ENCODE data around the gene FRY. TPM values are rescaled to one million over a fixed set of nuclear protein-coding genes. Genes with fewer than 3 reads are reported as not detected.
"Not testable (repeated sequence)": the region's sequence is repeated elsewhere in the genome, so short reads cannot be mapped to it uniquely, and the experiment has no call there.

Gene FRY
- total RNA-seq, 2 donors from 2014 or later = 122 to 165 TPM

DNA sequence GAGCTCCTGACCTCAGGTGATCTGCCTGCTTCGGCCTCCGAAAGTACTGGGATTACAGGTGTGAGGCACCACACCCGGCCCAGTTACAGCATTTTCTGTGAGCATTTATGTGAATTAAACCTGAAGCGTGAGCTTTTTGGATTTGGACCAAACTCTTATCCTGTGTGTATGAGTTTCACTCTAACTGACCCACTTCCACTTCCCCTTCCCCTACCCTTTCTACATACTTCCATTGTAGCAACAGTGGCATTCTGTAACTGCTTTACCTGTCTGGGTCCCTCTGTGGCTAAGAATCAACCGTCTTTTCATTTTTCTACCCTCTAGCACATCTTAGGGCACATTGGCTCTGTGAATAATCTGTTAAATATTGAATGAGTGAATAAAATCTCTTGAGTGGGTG lies 16.2 kb downstream of the FRY start:
- TF ChIP-seq, protein P1, sequence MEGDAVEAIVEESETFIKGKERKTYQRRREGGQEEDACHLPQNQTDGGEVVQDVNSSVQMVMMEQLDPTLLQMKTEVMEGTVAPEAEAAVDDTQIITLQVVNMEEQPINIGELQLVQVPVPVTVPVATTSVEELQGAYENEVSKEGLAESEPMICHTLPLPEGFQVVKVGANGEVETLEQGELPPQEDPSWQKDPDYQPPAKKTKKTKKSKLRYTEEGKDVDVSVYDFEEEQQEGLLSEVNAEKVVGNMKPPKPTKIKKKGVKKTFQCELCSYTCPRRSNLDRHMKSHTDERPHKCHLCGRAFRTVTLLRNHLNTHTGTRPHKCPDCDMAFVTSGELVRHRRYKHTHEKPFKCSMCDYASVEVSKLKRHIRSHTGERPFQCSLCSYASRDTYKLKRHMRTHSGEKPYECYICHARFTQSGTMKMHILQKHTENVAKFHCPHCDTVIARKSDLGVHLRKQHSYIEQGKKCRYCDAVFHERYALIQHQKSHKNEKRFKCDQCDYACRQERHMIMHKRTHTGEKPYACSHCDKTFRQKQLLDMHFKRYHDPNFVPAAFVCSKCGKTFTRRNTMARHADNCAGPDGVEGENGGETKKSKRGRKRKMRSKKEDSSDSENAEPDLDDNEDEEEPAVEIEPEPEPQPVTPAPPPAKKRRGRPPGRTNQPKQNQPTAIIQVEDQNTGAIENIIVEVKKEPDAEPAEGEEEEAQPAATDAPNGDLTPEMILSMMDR (IDR thresholded peaks at IDR 0.05) = no peak

DNA sequence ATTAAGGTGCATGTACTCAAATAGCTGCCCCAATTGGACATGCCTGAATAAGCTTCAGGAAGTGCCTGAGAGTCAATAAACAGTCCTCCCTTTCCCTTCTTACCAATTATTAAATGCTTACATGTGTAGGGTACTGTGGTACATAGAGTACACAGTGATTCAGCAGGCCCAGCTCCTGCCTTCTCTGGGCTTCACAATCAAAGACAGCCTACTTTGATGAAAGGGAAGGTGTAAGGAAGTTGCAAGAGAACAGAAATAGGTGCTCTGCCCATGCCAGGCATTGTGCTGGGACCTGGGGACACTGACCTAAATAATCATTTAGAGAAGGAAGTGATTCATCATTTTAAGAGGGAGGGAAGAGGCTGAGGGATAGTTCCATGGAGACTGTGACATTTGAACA lies 17.2 kb downstream of the FRY start:
- peaks cover 4 to 19% of the 10 kb centered on the region in 2 donors for H3K4me1 ChIP-seq (ENCODE audit: control insufficient read depth in 1 of 2, low read depth in 2 of 2)
- TF ChIP-seq, protein P1 (IDR thresholded peaks at IDR 0.05) = no peak
- DNase-seq (ENCODE audit: low spot score) (no peak), ATAC-seq (ENCODE audit: insufficient number of reproducible peaks, low FRiP score, low read depth) (no peak)
- H3K27me3 ChIP-seq (replicated peaks; ENCODE audit: insufficient read depth) = no peaks in the 10 kb centered on the region
- no peaks in the 10 kb centered on the region for H3K36me3 ChIP-seq
- H3K4me3 ChIP-seq = no peak overlapping the region
- H3K9me3 ChIP-seq = no peaks in the 10 kb centered on the region
- no peak overlapping the region for H3K27ac ChIP-seq

More for the DNA sequence above, 16.2 kb downstream of the FRY start:
- no peaks in the 10 kb centered on the region for H3K36me3 ChIP-seq
- H3K27ac ChIP-seq = no peak overlapping the region
- H3K4me1 ChIP-seq (ENCODE audit: control insufficient read depth in 1 of 2, low read depth in 2 of 2) = peaks cover 4 to 19% of the 10 kb centered on the region in 2 donors
- DNase-seq (ENCODE audit: low spot score) = no peak
- no peak for ATAC-seq (ENCODE audit: insufficient number of reproducible peaks, low FRiP score, low read depth)
- no peak overlapping the region for H3K4me3 ChIP-seq
- H3K9me3 ChIP-seq = no peaks in the 10 kb centered on the region
- H3K27me3 ChIP-seq (replicated peaks; ENCODE audit: insufficient read depth) = no peaks in the 10 kb centered on the region

DNA sequence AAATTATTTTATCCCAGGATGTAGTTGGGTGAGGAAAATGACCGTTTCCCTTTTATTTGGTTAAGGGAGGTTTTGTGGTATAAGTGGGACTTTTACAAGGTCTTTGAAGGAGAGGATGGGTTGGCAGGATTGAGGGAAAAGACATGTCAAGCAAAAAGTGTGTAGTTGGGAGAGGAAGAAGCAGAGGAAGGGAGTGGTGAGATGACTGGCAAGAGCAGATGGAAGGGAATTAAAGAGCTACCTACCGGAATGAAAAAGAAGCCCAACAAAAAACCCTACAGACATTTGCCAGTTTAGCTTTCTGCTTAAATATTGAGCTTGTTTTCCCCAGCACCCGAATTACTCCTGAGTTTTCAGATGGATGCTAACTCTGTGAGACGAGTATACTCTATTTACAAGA lies 19.6 kb downstream of the FRY start:
- TF ChIP-seq, protein P1 (IDR thresholded peaks at IDR 0.05) = no peak

DNA sequence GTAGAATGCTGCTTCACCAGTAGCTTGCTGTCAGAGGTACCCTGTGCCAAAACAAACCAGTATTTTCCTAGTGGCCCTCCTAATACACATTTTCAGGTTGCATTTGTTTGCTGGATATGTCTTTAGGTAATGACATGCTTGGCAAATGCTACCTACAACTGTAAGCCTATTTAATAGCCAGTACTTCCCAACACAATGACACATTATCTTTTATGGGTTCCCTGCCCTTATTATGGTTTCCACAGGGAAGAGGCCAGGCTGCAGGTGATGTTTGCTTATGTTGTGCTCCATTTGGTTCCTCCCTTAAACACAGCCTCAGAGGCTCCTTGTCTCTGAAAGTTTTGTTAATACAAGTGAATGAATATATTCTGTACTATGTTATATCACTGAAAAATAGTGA lies 24.7 kb downstream of the FRY start:
- Histone ChIP-seq H3K4me3 (no peak overlapping the region), H3K27ac (no peak overlapping the region), H3K9me3 (no peaks in the 10 kb centered on the region), H3K36me3 (no peaks in the 10 kb centered on the region), H3K27me3 (replicated peaks; ENCODE audit: insufficient read depth) (no peaks in the 10 kb centered on the region), H3K4me1 (ENCODE audit: control insufficient read depth in 1 of 2, low read depth in 2 of 2) (peaks cover 5 to 27% of the 10 kb centered on the region in 2 donors)
- ATAC-seq (ENCODE audit: insufficient number of reproducible peaks, low FRiP score, low read depth) (no peak), DNase-seq (ENCODE audit: low spot score) (no peak)
- TF ChIP-seq, protein P1 (IDR thresholded peaks at IDR 0.05) = no peak

More for the DNA sequence above, 19.6 kb downstream of the FRY start:
- H3K4me3 ChIP-seq = no peak overlapping the region
- H3K27me3 ChIP-seq (replicated peaks; ENCODE audit: insufficient read depth) = no peaks in the 10 kb centered on the region
- ATAC-seq (ENCODE audit: insufficient number of reproducible peaks, low FRiP score, low read depth) (no peak), DNase-seq (ENCODE audit: low spot score) (no peak)
- no peaks in the 10 kb centered on the region for H3K9me3 ChIP-seq
- H3K4me1 ChIP-seq (ENCODE audit: control insufficient read depth in 1 of 2, low read depth in 2 of 2) = peaks cover 4 to 15% of the 10 kb centered on the region in 2 donors
- no peak overlapping the region for H3K27ac ChIP-seq
- no peaks in the 10 kb centered on the region for H3K36me3 ChIP-seq

DNA sequence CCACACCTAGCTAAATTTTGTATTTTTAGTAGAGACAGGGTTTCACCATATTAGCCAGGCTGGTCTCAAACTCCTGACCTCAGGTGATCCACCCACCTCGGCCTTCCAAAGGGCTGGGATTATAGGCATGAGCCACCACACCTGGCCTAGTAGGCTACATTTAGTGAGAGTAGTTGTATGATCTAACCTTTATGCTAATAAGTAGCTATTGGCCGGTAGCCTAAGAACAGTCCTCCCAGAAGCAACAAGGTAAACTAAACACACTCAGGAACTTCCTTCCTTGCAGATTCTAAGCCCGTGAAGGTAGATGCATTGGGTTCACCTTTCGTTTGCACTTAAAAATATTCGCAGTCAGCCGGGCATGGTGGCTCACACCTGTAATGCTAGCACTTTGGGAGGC lies 25.8 kb downstream of the FRY start:
- H3K36me3 ChIP-seq; H3K27ac ChIP-seq; H3K9me3 ChIP-seq; ATAC-seq (ENCODE audit: insufficient number of reproducible peaks, low FRiP score, low read depth); H3K4me3 ChIP-seq; H3K27me3 ChIP-seq (replicated peaks; ENCODE audit: insufficient read depth); DNase-seq (ENCODE audit: low spot score): not testable (repeated sequence)
- peaks cover 5 to 35% of the 10 kb centered on the region in 2 donors for H3K4me1 ChIP-seq (ENCODE audit: control insufficient read depth in 1 of 2, low read depth in 2 of 2)

DNA sequence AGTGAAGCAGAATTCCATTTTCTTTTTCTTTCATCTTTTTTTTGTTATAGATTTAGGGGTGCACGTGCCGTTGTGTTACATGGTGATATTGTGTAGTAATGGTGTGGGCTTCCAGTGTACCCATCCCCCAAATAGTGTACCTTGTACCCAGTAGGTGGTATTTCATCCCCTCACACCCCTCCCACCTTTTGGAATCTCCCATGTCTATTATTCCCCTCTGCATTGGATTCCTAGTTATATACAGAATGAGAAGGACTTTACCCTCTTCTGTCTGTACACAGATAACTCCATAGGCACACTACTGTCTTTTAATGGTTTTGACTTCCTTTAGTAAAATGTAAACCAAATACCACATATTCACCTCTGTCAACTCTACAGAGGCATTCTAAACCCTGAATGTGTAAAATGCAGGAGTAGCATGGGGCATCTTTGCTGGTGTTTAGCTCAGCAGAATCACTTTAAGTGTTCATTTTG lies 28.0 kb downstream of the FRY start:
- H3K36me3 ChIP-seq = no peaks in the 10 kb centered on the region
- H3K27ac ChIP-seq = no peak overlapping the region
- H3K27me3 ChIP-seq (replicated peaks; ENCODE audit: insufficient read depth) = no peaks in the 10 kb centered on the region
- H3K4me3 ChIP-seq = no peak overlapping the region
- peaks cover 5 to 36% of the 10 kb centered on the region in 2 donors for H3K4me1 ChIP-seq (ENCODE audit: control insufficient read depth in 1 of 2, low read depth in 2 of 2)
- DNase-seq (ENCODE audit: low spot score) = no peak
- H3K9me3 ChIP-seq = no peaks in the 10 kb centered on the region
- TF ChIP-seq, protein P1 (IDR thresholded peaks at IDR 0.05) = no peak
- no peak for ATAC-seq (ENCODE audit: insufficient number of reproducible peaks, low FRiP score, low read depth)
